GM18520 (cell line): ENCODE data around the gene ATP11C.
"Not testable (repeated sequence)": the region's sequence is repeated elsewhere in the genome, so short reads cannot be mapped to it uniquely, and the experiment has no call there.

Experiments
- ATAC-seq: cut with Tn5 transposase; IDR thresholded peaks from one replicate; pipeline ENCODE4 v1.9.1; 2021; ENCODE audit not compliant: unreplicated experiment

Gene ATP11C

DNA sequence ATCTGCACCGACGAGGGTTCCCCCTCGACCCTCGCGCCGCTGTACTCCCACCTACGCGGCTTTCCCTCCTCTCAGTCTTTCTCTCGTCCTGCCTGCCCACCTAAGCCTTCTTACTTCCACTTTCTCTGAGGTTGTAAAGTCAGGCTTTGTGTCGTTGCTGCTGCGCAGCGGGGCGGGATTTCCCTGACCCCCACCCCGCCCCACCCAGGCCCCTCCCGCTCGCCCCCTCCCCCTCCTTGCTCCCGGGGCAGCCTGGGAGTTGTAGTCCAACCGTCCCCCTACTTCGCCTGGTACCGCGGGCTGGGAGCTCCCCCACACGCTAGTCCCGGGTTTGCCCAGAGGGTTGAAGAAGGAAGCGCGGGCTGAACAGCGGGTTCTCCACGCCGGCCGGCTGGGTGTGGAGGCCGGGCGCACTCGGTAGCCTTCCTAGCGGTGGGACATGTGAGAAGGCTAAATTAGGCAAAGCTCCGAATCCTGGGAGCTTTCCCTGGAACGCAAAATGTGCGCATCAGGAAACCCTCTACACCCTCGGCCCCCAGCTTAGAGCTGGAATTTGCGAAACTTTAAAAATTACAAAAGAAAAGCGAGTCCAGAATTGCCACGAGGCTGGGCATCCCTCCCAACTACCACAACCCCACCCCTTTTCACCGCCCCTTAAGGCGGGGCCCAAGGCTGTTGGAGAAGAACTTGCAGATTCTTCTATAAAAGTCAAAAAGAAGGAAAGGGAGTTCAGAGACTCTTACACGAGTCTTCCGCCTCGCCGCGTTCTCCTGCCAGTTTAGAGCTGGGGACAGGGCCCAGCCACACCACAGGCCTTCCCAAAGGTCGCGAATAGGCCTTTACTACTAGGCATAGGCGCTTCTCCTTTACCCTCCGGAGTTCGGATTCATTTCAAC, at the start of gene ATP11C:
ATP11C (minus strand) TSS at position 153 of the 896 bp plus-strand sequence. CDS start 1,011 bp downstream, outside the sequence.
- peak; percentile 59 for ATAC-seq

- no peak for ATAC-seq
These were observed 41.6 kb upstream of the ATP11C start for GRCh38 chrX:139974471-139974870.

DNA sequence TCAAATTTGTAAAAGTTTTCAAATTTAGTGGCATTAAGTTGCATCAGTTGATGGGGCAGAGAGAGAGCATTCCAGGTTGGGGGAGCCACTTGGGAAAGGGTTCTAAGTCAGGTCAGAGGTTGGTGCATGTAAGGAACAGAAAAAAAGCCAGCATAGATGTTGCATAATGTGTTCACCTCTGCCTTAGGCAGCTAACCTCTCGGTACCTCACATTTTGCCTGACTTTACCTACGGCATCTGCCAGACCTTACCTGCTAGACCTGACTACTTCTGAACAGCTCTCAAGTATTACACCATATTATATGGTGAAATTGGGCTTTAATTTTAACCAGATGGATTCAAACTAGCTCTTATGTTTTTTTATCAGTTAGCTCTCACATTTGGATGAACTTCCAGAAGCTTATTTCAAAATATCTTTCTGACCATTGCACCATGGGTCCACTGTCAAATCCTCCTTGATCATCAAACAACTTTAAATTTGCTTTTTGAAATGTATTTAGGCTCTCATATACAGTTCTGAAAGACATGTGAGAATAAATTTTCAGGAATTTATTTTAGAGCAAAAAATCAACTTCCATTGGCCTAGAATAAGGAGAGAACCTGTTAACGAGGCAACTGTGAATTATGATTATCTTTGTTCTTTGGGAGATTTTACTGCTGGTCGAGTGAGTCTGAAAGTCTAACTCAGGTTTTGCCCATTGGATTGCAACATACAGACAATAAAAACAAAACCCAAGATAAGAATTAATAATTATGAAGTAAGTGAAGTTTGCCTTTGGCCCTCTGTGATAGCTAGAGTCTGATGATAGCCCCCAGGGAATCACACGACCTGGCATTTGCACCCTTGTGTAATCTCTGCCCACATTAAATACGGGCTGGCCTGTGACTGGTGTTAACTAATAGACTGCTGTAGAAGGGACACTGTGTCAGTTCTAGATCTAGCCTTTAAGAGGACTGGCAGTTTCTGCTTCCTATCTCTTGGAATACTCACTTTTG, 40.1 kb upstream of the ATP11C start:
- no peak for ATAC-seq

DNA sequence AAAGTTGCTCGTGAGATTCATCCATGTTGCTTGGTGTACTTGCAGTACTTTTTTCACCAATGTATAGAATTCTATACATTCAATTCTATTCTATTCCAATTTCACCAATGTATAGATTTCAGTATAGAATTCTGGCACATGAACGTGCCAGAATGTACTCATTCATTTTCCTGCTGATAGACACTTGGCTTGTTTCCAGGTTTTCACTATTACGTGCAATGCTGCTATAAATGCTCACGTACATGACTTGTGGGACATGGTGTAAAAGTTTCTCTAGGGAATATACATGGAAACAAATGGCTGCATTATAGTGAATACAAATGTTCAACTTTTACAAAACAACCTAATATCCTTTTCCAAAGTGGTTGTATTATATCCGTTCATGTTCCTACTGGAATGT, 39.3 kb upstream of the ATP11C start:
- ATAC-seq, result no peak

DNA sequence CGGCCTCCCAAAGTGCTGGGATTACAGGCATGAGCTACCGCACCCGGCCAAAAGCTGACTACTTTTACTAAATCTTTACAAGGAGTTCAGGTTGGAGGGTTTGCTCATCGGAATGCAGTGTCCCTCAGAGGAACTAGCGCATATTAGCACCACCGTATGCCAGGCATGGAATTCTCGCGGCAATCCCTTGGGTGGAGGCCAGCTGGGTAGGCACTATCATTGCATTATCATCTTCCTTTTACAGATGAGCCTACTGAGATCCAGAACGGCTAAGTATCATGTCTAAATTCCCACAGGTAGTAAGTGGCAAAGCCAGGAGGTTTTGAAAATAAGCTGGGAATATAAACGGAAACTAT, 38.5 kb upstream of the ATP11C start:
- ATAC-seq, result no peak

GRCh38 chrX:139969286-139969685, 36.4 kb upstream of the ATP11C start:
- no peak for ATAC-seq

- ATAC-seq, result no peak
These were observed 34.9 kb upstream of the ATP11C start for GRCh38 chrX:139967750-139968149.

- no peak for ATAC-seq
These were observed 34.4 kb upstream of the ATP11C start for GRCh38 chrX:139967300-139967699.

GRCh38 chrX:139966159-139966558, 33.3 kb upstream of the ATP11C start:
- not testable (repeated sequence) for ATAC-seq

- ATAC-seq, result no peak
These were observed 32.6 kb upstream of the ATP11C start, which contains the start of gene CXorf66 for GRCh38 chrX:139965421-139965820. Gene CXorf66 (minus strand): TSS chrX:139965521. CDS start chrX:139965496, 25 bp downstream.

- not testable (repeated sequence) for ATAC-seq
These were observed 28.2 kb upstream of the ATP11C start for GRCh38 chrX:139961091-139961490.

DNA sequence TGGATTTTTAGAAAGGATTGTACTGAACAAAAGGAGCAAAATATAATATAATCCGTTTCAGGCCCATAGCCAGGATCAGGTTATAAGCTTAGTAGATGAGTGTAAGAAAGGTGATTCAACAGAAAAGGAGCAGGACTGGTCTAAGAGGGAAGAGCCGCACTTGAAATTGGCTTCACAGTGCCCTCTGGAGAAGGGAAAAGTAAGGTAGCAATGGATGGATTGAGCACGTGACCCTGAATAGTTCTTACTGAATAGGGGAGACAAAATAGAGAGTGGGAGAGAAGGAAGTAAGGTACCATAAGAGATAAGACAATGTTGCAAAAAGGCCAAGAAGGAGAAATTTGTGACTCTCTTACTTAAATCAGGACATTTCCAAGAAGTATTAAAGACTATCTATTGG, 16.9 kb upstream of the ATP11C start:
- no peak for ATAC-seq

- ATAC-seq, result no peak
These were observed 12.2 kb upstream of the ATP11C start for GRCh38 chrX:139945075-139945474.

GRCh38 chrX:139936259-139936658, 3.4 kb upstream of the ATP11C start:
- no peak for ATAC-seq

DNA sequence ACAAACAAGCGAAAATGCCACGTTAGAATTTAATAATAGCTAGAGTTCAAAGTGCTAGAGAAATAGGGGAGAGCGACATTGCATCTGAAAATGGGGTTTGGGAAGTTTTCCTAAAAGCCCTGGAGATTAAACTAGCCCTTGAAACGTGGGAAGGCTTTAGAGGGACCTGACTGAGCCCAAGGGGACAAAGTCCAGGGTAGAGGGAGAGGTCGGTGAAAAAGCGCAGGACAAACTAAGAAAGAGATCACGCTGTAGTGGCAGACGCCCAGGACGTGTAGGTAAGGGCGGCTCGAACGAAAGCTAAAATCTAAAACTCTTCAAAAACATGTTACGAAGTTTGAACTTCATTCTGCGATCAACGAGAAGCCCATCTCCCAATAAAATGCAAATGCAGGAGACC, 1.1 kb upstream of the ATP11C start:
- ATAC-seq, result no peak

- peak; percentile 20 for ATAC-seq
These were observed 566 bp downstream of the ATP11C start for GRCh38 chrX:139932073-139932900.

GRCh38 chrX:139931646-139932072, 1.2 kb downstream of the ATP11C start:
- no peak for ATAC-seq

DNA sequence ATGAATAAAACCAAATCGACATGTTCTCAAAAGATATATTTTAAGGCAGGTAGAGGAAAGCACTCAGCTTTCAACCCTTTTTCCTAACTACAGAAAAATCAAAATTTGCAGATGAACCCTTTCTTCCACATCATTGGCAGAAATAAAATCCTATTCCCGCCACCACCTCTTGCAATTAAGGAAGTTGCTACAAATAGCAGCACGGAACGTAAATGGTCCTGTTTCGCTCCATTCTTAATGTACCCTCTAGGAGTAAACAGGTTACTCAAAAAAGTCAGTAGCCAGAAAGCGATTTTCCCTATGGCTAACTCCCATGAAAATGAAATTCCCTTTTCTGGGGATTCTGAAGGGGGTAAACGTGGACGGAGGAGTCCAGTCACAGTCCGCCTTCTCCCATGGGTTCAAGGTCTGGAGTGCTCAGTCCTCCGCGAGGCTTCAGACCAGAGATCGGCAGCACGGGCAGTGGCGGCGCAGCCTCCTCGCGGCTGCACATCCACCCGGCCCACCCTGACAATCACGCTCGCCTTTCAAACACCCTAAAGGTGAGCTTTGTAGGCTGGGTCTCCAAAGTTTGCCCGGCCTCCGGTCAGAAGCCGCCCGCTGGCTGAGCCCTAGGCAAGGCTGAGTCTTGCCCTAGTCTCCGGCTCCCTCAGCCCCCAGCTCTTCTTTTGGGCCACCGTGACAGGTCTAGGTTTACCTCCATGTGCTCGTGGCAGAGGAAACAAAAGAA, 1.8 kb downstream of the ATP11C start:
- ATAC-seq, result no peak

- no peak for ATAC-seq
These were observed 2.5 kb downstream of the ATP11C start for GRCh38 chrX:139930401-139930800.

GRCh38 chrX:139929876-139930275, 3.0 kb downstream of the ATP11C start:
- ATAC-seq, result no peak
